ENCODE measurements around the gene ANAPC1. TPM values are rescaled to one million over a fixed set of nuclear protein-coding genes. Genes with fewer than 3 reads are reported as not detected.
"Not testable (repeated sequence)": the region's sequence is repeated elsewhere in the genome, so short reads cannot be mapped to it uniquely, and the experiment has no call there.

Gene ANAPC1
- polyA plus RNA-seq, 3 donors = 4.2 to 12.4 (median 6.8) TPM

GRCh38 chr2:111905990-111906735 lies 22.2 kb upstream of the ANAPC1 start:
- no peak for TF ChIP-seq CTCF (IDR thresholded peaks at IDR 0.05)
- Mint-ChIP-seq H3K9me3 (peaks cover 0 to 3% (median 0%) of the 10 kb centered on the region in 7 donors), H3K36me3 (peaks cover 0 to 1% of the 10 kb centered on the region in 2 donors), H3K27ac (peak overlapping the region; percentile 6 to 79 (median 25)), H3K4me3 (no peak overlapping the region), H3K4me1 (peaks cover 27% of the 10 kb centered on the region), H3K27me3 (ENCODE audit: low read depth in 3 of 3) (peaks cover 0 to 2% (median 2%) of the 10 kb centered on the region in 3 donors)
- Histone ChIP-seq H3K4me2 (replicated peaks; ENCODE audit: extremely low read depth, low read length, poor library complexity, severe bottlenecking) (no peak overlapping the region), H3K36me3 (replicated peaks in 1 of 2; ENCODE audit: control insufficient read depth in 1 of 2, insufficient read depth in 2 of 2, low read length in 2 of 2) (no peaks in the 10 kb centered on the region), H3K27ac (ENCODE audit: low read depth in 1 of 2, low read length in 2 of 2) (no peak overlapping the region), H4K20me1 (ENCODE audit: insufficient read depth, low read length) (peaks cover 20% of the 10 kb centered on the region), H3K4me3 (replicated peaks in 1 of 3; ENCODE audit: low read depth in 2 of 3, low read length in 3 of 3) (no peak overlapping the region), H3K4me1 (ENCODE audit: control insufficient read depth in 1 of 2, insufficient read depth in 2 of 2, low read length in 2 of 2) (peaks cover 16 to 18% of the 10 kb centered on the region in 2 donors), H3K9ac (ENCODE audit: insufficient read depth, low read length, poor library complexity, severe bottlenecking) (no peak overlapping the region), H2AFZ (ENCODE audit: insufficient read depth, low read depth, low read length, poor library complexity, severe bottlenecking) (peak overlapping the region; percentile 9), H3K9me3 (replicated peaks in 1 of 2; ENCODE audit: control insufficient read depth in 1 of 2, insufficient read depth in 1 of 2, low read length in 2 of 2) (no peaks in the 10 kb centered on the region), H3K79me2 (ENCODE audit: insufficient read depth, low read length) (no peaks in the 10 kb centered on the region), H3K27me3 (ENCODE audit: control insufficient read depth in 2 of 2, insufficient read depth in 2 of 2, low read length in 2 of 2) (no peaks in the 10 kb centered on the region)
- 7% methylated on average over 3 of the region's 4 CpGs for WGBS (ENCODE audit: insufficient coverage)
- DNase-seq = peak in 2 of 3 donors; percentile 58 to 63
- intact Hi-C loops (cut with micrococcal nuclease) = no loop called here

GRCh38 chr2:111905475-111905869 lies 21.5 kb upstream of the ANAPC1 start:
- 97% methylated on average over 6 of the region's 9 CpGs for WGBS (ENCODE audit: insufficient coverage)

More at GRCh38 chr2:111905475-111905869, 21.5 kb upstream of the ANAPC1 start:
- H3K79me2 ChIP-seq (ENCODE audit: insufficient read depth, low read length); H3K9me3 ChIP-seq (replicated peaks in 1 of 2; ENCODE audit: control insufficient read depth in 1 of 2, insufficient read depth in 1 of 2, low read length in 2 of 2); H3K4me3 ChIP-seq (replicated peaks in 1 of 3; ENCODE audit: low read depth in 2 of 3, low read length in 3 of 3); H3K4me2 ChIP-seq (replicated peaks; ENCODE audit: extremely low read depth, low read length, poor library complexity, severe bottlenecking); H3K27me3 Mint-ChIP-seq (ENCODE audit: low read depth in 3 of 3); H3K36me3 ChIP-seq (replicated peaks in 1 of 2; ENCODE audit: control insufficient read depth in 1 of 2, insufficient read depth in 2 of 2, low read length in 2 of 2); H3K36me3 Mint-ChIP-seq; H3K4me3 Mint-ChIP-seq; H3K9me3 Mint-ChIP-seq; H3K27ac ChIP-seq (ENCODE audit: low read depth in 1 of 2, low read length in 2 of 2); H3K27me3 ChIP-seq (ENCODE audit: control insufficient read depth in 2 of 2, insufficient read depth in 2 of 2, low read length in 2 of 2); DNase-seq; H2AFZ ChIP-seq (ENCODE audit: insufficient read depth, low read depth, low read length, poor library complexity, severe bottlenecking); intact Hi-C loops (cut with micrococcal nuclease); H3K9ac ChIP-seq (ENCODE audit: insufficient read depth, low read length, poor library complexity, severe bottlenecking): not testable (repeated sequence)
- Histone ChIP-seq H3K4me1 (ENCODE audit: control insufficient read depth in 1 of 2, insufficient read depth in 2 of 2, low read length in 2 of 2) (peaks cover 16 to 25% of the 10 kb centered on the region in 2 donors), H4K20me1 (ENCODE audit: insufficient read depth, low read length) (peaks cover 21% of the 10 kb centered on the region)
- Mint-ChIP-seq H3K27ac (peak overlapping the region in 3 of 7 donors; percentile 54 to 57 (median 56)), H3K4me1 (peaks cover 27% of the 10 kb centered on the region)

All from CD14-positive monocyte (primary cell).